GM19395 (cell line): Measurements from ENCODE around the gene TSTD2.
A peak's percentile ranks its signal among the peaks of the same experiment; 100 is the strongest.
"Not testable (repeated sequence)": the region's sequence is repeated elsewhere in the genome, so short reads cannot be mapped to it uniquely, and the experiment has no call there.

Source experiments
- ATAC-seq: cut with Tn5 transposase; IDR thresholded peaks from one replicate; pipeline ENCODE4 v1.9.1; 2021; ENCODE audit warnings: mild to moderate bottlenecking, moderate library complexity; ENCODE audit not compliant: unreplicated experiment

TSTD2 gene

DNA sequence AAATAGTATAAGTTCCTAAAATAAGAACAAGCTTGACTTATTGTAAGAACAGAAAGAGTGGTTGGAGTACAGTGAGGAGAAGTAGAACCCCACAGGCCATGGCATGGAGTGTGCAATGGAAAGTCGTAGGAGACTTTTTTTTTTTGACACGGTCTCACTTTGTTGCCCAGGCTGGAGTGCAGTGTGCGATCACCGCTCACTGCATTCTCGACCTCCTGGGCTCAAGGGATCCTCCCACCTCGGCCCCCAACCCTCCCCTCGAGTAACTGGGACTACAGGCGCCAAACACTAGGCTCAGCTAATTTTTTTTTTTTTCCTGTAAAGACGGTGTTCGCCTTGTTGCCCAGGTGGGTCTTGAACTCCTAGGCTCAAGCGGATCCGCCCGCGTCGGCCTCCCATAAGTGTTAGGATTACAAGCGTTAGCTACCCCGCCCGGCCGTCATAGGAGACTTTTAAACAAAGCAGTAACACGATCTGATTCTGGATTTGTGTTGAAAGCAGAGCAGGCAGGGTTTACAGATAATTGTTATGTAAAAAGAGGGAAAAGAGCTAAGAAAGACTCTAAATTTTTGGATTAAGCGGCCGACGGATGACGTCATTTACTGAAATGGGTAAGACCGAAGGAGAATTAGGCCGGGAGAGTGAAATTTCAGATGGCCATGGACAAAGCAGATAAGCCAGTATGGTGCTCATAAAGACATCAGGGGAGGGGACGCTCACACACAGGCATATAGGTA, 752 bp downstream of the TSTD2 start:
- ATAC-seq = peak; percentile 17

DNA sequence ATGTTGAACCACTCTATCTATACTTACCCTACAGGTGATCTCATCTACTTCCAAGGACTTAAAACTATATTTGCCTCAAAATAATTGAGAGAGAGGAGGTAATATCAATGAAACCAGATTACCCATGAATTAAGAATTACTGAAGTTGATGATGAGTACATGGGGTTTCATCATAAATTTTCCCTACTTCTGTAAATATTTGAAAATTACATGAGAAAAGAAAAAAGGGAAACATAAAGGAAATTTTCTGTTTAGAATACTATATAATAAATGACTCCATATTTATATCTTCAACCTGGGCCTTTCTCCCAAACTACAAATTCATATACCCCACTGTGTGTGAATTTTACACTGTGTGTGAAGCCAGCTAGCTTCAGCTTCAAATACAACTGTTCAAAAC, 2.6 kb downstream of the TSTD2 start:
- no peak for ATAC-seq

DNA sequence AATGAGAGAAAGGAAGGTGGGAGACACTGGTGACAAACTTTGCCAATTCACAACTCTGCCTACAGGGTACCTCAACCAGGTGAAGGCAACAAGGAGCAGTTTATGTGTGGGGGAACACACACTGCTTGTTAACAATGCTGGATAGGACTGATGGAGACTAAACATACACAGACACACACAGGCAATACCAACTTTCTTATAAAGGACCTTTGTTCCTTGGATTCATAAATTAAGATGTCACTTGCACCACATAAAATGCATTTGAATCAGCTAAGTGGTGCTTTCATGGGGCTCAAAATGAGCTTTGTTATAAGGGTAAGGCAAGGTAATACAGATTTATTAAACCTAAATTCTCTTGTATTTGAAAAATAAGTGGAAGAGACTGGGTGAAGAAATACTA, 4.0 kb downstream of the TSTD2 start:
- ATAC-seq = no peak

DNA sequence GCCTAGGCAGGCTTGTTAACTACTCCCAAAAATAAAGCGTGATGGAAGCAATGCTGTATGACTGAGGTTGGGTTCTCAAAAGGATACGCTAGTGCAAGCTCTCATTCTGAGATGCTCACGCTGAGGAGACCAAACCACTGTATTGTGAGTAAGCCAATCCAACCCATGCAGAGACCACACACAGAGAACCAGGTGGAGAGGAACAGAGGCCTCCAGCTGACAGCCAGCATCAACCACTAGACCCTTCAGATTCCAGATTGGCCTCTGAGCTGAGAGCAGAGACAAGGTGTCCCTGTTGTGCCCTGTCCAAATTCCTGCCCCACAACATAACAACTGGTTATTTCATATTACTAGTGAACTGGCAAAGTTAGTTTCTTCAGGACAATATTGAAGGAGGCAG, 4.5 kb downstream of the TSTD2 start:
- ATAC-seq = no peak

DNA sequence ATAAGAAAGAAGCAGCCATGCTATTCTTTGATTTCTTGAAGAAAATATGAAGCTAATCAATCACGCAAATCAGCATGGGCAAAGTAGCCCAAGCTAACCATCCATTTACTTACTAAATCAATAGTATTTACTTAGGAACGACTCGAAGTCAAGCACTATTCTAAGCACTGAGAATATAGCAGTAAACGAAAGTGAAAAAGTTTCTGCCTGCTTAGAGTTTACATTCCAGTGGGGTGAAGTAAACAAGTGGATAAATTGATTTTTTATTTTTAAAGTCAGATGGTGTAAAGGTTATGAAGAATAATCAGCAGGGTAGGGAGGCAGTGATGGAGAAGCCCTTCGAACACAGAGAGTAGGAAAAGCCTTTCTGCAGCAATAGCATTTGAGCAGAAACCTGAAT, 5.5 kb downstream of the TSTD2 start:
- no peak for ATAC-seq

DNA sequence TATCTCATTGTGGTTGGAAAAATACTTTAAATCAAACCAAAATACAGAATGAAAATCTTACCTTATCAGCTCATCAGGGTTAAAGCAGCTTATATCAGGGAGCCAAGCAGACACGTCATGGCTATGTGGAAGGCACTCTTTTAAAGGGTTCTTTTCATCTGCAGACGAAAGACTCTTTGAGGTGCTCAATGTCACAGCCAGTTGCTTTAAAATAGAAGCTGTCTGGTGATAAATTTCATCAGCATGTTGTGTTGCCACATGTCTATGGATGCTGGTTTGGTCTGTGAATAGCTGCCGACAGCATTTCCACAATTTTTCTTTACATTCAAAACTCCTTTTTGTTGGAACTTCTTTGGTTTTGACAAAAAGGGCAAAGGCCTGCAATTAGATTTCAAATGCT, 7.5 kb downstream of the TSTD2 start:
- no peak for ATAC-seq

DNA sequence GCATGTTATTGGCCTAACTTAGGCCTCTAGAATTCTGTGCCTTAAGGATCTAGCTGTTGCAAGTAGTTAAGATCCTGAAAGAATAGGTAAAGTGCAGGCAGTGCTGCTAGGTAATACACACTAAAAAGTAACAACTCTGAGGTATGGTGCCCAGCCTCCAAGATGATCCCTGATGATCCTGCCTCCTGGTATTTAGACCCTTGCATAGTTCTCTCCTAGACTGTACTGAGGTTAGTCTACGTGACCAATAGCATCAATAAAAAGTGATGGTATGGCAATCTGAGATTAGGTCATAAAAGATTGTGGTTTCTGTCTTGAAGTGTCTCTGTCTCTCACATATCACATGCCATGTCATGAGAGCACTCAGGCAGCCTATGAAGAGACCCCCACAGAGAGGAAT, 9.2 kb downstream of the TSTD2 start:
- no peak for ATAC-seq

DNA sequence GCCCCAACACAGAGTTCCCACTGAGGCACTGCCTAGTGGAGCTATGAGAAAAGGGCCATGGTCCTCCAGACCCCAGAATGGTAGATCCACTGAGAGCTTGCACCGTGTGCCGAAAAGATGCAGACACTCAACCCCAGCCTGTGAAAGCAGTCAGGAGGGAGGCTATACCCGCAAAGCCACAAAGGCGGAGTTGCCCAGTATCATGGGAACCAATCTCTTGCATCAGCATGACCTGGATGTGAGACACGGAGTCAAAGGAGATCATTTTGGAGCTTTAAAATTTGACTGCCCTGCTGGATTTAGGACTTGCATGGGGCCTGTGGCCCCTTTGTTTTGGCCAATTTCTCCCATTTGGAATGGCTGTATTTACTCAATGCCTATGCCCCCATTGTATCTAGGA, 10.7 kb downstream of the TSTD2 start:
- not testable (repeated sequence) for ATAC-seq

DNA sequence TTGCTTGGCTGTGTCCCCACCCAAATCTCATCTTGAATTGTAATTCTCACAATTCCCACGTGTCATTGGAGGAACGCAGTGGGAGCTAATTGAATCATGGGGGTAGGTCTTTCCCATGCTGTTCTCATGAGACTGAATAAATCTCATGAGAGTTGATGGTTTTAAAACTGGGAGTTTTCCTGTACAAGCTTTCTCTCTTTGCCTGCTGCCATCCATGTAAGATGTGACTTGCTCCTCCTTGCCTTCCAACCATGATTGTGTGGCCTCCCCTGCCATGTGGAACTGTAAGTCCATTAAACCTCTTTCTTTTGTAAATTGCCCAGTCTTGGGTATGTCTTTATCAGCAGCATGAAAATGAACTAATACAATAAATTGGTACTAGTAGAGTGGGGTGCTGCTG, 13.1 kb downstream of the TSTD2 start:
- not testable (repeated sequence) for ATAC-seq

DNA sequence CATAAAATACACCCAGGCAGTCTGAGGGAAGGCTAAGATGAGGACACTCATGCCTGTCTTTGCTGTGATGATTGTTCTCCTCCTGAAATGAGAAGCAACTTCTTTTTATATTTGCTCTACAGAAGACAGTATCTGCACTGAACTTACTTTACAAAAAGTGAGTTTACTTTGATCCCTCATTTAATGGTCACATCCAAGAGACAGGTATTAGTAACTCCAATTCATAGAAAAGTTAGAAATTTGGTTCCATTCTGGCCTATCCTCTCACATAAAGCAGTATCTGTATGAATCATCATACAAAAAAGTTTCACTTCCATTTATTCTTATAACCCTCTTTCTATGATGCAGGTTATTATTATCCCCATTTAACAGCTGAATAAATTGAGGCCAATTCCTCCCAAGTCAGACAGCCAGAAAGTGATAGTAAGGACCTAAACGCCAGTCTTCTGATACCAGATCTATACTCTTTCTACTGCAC, 15.2 kb downstream of the TSTD2 start:
- ATAC-seq = peak; percentile 68

DNA sequence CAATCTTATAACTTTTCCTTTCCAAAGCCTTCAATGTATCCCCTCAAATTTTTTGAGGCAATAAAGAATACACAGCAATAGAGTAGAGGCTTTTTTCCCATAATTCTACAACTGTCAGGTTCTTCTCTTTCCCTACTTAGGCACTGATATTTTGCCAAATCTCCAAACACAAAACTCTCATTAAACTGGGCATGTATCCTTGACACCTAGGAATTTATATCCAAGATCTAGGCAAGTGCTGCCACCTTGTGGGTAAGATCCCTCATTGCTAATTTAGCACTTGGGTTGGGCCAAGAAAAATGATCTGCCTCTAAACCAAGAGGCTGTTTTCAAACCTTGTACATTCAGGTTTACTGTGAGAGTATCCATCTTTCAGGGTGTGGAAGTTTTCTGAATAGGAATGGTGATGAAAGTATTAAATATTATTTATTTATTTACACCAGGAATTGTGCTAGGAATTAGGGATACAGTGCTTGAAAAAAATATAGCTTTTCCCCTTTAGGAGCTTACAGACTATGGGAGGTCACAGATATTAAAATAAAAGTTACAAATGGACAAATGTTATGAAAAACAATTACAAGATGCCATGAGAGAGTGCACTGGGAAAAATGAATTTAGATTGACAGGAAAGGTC, 17.6 kb downstream of the TSTD2 start:
- ATAC-seq = no peak

DNA sequence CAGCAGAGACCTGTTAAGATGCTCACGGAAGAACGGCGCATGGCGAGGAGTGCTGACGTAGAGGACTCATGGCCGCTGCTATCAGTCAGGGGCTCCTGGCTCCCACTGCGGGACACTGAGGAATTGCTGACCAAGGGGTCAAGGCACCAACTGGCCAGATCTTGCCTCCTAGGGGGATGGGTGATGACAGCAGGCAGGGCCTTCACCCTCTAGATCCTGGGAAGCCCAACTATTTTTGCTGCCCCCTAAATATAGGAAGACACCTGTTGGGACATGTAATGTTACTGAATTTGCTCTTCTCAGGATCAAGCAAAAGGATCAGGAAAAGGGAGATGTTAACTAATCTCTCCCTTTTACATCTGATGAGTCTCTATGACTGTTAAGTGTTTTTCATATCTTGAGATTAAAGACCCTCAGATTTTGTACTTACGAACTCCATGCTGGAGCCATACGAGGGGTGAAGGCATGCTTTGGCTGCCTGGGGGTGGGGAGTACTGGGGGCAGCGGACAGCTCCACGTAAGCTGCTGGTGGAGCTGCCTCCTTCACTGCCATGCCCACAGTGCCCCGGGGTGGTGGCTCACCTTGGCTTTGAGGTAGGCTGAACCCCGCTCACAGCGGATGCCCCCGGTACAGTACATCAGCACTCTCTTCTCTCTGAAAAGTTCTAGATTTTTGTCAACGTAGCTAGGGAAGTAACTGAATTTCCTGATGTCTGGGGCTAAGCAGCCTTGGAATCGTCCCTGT, 28.1 kb downstream of the TSTD2 start:
- ATAC-seq = no peak

DNA sequence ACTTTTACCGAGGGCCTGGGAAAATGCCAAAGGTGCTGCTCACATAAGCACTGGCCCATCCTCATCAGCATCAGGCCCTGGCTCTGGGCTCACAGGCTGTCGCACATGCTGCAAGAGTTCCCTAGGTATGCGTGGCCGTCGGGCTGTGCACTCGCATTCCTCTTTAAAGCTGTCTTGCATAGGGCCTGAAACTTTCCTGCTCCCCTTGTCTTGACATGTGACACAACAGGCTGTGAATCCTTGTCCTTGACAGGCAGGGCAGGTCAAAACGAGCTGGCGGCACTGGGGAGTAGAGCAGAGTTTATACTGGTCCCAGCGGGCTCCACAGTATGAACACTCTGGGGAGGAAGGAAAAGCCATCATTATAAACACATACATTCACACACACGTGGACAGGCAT, 30.7 kb downstream of the TSTD2 start:
- no peak for ATAC-seq

DNA sequence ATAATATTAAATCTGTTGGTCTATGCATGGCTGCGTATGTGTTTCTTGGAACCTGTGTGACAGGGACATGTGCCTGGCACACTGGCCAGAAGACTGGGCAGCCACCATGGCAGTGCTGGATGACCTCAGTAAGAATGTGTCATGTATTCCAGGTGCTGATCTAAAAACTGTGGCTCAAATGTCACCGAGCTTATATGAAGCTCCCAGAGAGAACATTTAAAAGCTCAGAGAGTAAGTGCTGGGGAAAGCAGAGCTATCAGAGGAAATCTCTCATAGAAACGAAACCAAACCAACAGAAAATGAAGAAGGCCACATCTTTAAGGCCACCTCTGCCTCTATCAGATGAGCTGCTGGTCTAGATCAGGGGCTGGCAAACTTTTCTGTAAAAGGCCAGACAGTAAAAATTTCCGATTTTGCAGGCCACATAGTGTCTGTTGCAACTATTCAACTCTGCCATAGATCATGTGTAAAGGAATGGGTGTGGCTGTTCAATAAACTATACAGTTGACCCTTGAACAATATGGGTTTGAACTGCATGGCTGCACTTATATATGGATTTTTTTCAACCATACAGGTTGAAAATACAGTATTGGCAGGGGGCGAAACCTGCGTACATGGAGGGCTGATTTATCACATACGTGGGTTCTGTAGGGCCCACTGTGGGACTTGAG, 31.8 kb downstream of the TSTD2 start:
- ATAC-seq = no peak

DNA sequence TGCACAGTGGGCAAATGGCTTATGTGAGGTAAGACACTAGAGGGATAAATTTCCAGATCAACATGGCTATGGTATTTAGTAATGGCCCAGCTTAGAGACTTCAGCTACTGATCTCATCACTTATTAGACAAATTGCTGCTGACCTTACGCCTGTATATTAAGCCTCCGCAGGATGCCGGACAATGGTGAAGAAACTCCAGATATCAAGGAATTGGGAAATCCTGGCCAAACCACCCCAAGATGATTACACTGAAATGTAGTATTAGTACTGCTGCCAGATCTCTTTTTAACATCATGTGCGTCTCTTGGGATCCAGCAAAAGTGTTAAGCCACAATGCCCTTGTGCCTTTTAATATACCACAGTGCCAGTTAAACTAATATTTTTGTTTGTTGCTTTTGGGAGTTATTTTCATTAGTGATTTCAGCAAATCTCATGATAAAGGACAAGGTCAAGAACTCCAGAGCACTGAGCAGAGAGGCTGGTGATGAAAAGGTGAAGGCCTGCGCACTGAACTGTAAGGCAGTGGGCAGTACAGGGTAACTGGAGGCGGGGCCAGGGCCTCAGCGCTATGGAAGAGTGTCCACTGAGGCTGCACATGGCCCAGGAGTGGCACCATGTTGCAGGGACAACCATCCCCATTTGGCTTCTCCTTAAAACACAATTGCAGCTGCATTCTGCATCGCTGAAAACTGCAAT, 32.5 kb downstream of the TSTD2 start:
- ATAC-seq = no peak

DNA sequence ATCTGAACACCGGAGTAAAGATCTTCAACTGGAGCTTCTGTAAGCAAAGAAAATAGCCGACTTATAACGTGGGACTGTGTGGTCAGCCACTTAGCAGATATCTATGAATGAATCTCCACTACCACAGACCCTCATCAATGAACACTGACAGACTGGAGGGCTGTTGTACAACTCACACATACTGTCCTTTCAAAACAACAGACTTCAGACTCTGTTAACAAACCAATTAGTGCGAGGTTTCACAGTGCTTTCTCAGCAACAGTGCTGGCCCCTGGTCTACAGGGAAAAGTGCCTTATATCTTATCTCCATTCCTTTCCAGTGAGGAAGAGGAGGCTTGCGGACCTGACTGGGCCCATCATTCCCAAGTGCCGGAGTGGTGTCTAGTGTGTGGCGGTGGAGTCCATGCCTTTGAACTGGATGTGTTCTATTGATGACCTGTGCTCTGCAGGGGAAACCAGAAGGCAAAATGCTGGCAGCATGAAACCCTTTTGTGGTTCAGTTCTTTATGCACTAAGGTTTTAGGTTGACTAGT, 33.8 kb downstream of the TSTD2 start:
- ATAC-seq = no peak

DNA sequence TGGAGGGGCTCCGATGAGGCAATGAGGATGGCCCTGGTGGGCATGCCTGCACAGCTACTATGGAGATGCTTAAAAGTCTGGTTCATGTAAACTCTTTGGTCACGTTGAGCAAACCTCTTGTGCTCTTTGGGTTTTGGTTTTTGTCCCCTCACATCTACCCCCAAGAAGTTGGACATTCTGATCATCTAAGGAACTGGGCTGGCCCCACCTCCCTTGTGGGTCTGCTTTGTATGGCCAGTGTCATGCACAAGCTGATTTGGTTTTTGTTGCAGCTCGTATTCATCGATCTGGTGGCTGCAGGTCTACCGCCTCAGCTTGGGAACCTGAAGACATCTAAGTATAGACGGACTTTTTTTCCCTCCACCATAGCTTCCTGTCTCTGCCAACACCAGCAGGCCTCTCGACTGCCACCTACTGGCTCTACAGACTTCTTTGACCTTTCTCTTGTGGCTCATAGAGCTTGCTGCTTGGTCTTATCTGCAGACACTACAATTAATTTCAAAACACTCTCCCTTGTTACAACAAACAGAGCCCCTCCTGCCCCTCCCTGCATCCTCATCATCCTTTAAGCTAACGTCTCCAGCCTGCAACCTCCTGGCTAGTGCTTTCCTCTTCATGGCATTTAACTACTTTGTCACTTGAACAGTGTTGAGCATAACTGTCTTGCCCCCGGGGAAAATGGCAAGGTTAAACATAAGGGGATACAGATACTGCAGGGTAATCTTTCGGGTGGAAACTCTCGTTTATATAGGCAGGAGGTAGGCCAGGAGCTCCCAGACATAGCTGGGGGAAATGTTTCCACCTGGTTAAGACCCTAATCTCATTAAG, 34.5 kb downstream of the TSTD2 start:
- peak; percentile 92 for ATAC-seq

DNA sequence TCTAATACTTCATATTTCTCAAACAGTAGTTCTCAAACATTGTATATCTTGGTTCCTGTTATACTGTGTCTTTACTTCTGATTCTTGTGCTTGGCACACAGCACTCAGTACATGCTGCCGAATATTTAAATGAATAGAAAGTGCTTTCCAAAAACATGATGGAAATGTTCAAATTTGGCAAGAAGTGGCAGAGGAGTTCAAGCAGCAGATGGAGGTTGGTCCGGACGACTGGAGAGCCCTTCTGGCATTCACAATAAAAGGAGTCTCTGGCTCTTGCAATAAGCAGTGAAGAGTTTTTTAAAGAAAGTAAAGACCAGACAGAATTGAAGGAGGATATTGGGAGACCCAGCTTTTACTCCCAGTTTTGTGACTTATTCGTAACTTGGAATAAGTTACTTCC, 36.3 kb downstream of the TSTD2 start:
- ATAC-seq = no peak

DNA sequence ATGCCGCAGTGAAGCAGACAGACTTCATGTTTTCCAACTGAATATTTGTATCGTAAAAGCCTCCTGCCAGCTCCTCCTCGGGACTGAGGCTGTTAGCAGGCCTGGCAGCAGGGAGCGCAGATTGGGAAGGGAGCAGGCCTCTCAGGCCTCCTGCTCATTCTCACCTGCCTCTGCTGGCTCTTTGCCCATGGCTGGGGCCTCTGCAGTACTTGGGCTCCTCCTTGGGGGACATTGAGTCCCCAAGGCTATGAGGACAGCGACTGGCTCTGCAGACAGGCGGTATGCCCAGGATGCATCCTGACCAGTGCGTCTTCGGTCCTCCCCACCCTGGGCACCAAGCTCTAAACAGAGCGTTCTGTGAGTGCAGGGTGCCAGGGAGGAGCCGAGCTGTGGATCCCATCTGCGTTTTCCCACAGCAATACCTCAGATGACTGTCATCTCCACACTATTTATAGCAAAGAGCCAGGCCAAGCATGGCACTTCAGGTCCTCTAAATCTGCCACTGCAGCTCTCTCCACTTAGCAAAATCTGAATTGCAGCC, 38.7 kb downstream of the TSTD2 start:
- no peak for ATAC-seq
